ENCODE results near the gene PRDM5.
"Not testable (repeated sequence)": the region's sequence is repeated elsewhere in the genome, so short reads cannot be mapped to it uniquely, and the experiment has no call there.

Gene PRDM5

DNA sequence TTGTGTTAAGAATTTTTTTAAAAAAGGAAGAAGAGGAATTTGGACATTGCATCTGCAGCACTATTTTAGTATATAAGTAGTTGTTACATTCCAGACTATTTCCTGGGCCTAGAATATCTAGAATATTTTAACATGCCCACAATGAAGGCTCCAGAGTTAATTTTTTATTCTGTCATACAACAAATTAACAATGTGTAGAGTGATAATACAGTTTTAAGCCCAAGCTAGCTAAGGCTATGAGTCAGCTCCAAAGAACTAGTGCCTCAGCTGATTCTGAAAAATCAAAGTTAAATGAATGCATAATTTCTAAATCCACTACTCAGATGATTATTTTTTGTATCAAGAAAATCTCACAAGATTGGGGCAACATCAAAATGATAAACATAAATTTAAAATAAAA, 231.4 kb downstream of the PRDM5 start:
- DNase-seq = no peak

DNA sequence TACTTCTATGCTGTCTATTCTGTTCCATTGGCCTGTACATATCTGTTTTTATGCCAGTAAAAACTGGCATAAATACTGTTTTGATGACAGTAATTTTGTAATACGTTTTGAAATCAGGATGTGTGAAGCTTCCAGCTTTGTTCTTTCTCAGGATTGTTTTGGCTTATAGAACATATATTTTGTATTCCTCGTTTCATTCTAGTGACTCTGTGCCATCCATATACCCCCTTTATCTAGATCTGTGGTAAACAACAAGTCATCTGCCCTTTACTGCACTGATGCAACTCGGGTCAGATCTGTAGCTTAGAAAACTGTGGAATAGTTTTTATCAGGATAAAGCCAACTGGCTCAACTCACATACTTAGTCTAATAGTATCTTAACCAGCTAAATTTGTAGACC, 233.7 kb downstream of the PRDM5 start:
- no peak for DNase-seq

DNA sequence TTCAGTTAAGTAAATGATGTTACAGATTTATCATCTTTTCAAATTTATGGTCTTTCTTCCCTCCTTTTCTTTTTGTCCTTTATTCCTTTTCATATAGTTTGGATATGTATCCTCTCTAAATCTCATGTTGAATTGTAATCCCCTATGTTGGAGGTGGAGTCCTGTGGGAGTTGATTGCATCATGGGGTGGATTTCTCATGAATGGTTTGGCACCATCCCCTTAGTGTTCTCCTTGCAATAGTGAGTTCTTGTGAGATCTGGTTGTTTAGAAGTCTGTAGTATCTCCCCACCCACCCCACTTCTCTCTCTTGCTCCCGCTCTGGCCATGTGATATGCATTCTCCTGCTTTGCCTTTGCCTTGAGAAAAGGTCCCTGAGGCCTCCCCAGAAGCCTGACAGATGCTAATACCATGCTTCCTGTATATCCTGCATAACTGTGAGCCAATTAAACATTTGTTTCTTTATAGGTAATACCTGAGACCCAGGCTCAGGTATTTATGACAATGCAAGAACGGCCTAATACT, 236.7 kb downstream of the PRDM5 start:
- DNase-seq = no peak

DNA sequence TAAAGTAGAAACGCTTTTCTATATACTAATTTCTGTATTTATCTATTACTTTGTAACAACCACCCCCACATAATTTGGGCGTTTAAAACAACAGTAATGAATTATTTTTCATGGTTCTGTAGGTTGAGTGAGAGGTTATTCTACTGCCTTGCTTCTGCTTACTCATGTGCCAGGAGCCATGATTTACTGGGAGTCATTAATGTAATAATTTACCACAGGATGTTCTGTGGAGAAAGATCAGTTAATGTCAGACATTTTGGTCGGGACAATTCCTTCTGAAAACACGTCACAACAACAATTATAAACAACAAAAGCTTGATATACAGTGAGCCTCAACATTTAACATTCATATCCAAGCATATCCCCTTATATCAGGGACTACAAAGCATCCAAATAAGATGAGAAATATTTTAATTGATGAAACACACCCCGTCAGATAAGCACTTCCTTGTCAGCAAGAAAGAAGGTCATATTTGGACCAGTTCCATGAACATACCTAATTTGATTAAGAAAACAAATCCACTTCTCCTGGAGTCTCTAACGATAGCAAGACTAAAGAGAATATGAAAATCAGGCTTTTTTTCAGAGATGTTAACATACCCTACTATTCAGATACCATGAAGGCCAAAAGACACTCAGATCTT, 238.5 kb downstream of the PRDM5 start:
- DNase-seq = no peak

DNA sequence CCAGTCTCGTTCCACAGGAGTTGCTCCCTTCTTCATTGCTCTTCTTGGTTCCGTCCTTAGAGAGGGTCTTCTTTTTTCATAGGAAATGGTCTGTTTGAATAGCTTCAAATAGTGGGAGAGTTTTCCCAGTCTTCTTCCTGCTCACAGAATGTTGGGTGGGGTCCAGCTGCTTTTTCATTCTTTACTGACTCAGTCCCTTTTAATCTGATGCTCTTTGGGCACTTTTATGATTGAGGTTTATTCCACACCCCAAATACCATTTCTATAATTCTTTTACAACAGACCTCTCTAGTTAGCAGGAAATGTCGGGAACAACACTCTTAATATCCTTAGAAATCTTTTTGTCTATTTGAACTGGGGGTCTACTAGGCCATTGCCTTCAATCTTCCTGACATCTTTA, 239.5 kb downstream of the PRDM5 start:
- no peak for DNase-seq

DNA sequence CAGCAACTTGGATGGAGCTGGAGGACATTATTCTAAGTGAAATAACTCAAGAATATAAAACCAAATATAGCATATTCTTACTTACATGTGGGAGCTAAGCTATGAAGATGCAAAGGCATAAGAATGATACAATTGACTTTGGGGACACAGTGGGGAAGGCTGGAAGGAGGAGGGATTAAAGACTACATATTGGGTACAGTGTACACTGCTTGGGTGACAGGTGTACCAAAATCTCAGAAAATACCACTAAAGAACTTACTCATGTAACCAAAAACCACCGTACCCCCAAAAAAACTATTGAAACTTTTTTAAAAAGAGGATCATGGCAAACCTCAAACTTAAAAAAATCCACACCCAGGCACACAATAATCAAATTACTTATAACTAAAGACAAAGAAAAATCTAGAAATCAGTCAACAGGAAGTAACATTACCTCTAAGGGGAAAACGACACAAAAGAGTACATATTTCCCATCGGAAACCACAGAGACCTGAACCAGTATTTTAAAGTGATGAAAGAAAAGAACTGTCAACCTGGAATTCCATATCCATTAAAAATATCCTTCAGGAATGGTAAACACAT, 241.8 kb downstream of the PRDM5 start:
- DNase-seq = no peak

DNA sequence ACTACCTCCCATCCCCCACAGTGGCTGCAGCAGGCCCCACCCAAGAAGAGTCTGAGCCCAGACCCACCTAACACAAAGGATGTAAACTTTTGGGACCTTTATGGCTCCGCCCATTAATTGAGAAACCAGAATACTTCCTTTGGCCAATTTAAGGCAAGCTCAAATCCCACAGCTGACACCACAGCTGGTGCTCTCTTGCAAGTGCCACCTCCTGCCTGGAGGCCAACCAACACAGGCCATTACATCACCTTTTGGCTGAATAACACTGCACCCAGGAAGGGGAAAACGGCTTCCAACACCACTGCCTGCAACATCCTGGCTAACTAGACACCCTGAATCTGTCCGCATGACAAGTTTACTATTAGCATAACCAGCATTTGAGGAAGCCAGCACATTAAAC, 248.8 kb downstream of the PRDM5 start:
- DNase-seq = no peak

DNA sequence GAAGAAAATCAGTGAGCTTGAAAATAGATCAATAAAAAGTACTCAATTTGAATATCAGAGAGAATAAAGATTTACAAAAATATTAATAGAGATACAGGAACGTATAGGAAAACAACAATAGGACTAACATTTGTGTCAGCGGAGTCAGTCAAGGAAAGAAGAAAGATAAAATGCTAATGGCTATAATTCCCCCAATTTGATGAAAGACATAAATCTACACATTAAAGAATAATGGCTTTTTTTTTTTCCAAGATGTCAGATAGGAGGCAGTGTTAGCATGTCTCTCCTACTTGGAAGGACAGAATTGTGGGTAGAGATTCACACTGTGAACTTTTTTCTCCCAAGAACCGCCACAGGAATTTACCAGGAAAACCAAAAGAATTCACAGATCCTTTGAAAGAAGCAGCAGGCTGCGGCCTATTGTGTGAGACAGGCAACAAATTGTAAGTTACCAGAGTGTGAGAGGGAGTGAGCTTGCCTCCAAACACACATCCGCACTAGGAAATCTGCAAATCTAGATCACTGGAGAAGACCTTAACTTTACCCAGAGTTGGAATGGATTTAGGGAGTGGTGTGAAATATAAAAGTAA, 249.9 kb downstream of the PRDM5 start:
- no peak for DNase-seq

DNA sequence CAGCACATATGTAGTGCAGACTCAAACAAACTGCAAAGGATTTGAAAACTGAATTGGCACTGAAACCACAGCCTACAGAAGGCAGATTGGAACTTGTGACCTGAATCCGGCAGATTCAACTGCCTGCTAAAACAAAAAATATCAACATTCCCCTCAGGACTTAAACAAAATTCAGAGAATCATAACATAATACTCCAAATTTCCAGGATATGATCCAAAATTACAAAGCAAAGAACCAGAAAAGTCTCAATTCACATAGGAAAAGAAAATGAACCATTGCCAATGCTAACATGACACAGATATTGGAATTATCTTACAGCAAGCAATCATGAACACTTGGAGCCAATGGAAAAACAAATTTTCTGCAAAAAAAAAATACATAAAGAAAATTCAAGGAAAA, 250.4 kb downstream of the PRDM5 start:
- DNase-seq = no peak

DNA sequence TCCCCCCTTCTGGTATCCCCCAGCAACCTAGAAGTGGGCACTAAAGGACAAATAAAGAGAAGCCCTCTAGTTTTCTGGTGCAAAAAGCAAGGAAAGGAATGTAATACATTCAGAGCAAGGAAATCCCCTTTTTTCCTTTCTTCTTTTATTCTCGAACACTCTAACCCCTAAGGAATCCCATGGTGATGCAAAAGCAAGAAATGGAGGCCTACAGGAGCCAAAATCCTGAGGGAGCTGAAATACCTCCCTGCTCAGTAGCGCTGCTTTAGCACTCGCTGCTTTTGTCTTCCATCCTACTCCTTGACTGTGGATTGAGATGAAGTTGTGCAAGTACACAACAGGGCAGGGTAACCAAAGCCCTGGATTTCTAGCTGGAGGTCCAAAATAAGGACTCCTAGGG, 251.0 kb downstream of the PRDM5 start:
- DNase-seq = no peak

DNA sequence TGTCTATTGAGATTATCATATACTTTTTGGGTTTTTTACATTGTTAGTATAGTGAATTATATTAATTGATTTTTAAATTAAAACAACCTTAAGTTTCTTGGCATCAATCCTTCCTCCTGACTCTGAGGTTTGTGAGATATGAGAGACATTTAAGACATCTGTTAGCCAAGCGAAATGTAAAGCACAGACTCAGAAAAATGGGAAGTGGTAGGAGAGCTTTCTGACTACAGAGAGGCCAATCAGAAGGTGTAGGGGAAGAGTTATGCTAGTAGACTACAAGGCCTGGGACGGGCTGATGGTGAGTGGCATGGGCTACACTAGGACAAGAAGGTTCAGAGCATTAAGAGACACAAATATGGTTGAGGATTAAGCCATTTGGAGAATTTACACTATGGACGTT, 255.4 kb downstream of the PRDM5 start:
- no peak for DNase-seq

- DNase-seq = no peak
These were observed 257.7 kb downstream of the PRDM5 start for GRCh38 chr4:120664851-120665250.

DNA sequence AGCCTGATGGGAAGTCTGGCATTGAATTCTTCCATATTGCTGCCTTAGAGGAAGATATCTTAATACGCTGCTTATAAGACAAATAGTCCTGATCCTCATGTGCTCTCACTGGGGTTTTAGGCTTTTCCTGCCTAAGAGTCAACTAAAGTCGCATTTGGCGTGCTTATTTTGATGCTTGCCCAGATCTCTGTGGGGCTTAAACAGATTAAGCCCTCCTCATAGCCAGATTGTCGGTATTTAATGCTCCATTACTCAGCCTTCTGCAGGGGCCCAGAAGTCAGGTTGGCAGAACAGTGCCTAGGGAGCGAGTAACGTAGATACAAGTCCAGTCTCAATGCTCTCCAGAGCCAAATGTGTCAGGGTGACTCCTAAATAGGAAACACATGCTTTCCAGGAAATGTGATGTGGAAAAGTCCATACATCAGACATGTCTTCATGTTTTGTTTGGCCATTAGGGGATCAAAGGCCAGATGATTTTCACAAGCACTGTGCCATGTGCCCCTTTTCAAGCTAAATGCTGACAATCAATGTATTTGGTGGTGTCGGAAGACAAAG, 262.8 kb downstream of the PRDM5 start:
- DNase-seq = no peak

GRCh38 chr4:120658772-120659171, 263.8 kb downstream of the PRDM5 start:
- no peak for DNase-seq

DNA sequence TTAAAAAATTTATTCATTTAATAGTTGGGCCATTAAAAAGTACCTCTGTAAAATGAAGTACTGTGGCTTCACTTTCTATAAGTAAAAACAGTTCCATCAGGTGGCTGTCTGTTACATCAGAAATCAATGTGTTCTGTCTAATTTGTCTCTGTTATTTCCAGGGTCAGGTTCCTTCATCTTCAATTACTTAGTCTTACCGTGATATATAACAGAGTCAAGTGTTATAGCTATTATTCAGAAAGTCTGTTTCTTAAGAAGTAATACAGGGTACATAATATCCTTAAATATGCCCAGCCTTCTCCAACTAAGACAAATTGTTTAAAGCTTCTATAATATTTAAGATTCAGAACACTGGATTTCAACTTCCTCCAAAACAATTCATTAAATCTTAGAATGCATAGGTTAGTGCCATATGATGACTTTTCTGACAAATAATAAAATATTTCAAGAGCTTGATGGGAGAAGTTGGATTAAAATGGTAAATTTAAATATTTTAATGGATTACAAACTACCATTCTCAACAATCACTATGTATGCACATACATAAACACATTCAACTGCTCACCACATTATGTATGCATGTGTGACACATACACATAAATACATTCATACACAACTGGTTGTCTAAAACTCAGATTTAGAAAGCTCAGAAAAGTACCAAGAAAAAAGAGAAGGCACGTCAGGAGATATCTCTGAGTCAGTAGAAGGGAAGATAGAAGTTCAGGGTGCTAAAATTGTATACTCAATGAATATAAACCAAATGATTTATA, 268.5 kb downstream of the PRDM5 start:
- no peak for DNase-seq

GRCh38 chr4:120648336-120648735, 274.2 kb downstream of the PRDM5 start:
- not testable (repeated sequence) for DNase-seq

All from stimulated activated CD4-positive, alpha-beta T cell treated with anti-CD3 and anti-CD28 coated beads, Interleukin-1b, Interleukin-23, amount 100 ng/mL, for 48 hours (primary cell).